Left lung (tissue), 10 donors: ENCODE data around the gene BCL11A. TPM values are rescaled to one million over a fixed set of nuclear protein-coding genes. Genes with fewer than 3 reads are reported as not detected.

Experiments
- ATAC-seq: fragments of 200-7000 bp; cut with Tn5 transposase; one replicate; pipeline ENCODE4 v1.9.1; 2020; ENCODE audit warnings: moderate library complexity
- DNase-seq, 4 donors: peaks; one replicate each; pipeline ENCODE4 v3.0.0-alpha.2; 2013 to 2020
- H3K27ac ChIP-seq, 2 donors: fragments of 200-600 bp; sonication (generic) in 1 of 2; one replicate each; pipeline versions ENCODE4 v1.5.0 to v1.8.0; 2020 to 2021
- H3K27me3 ChIP-seq, 2 donors: fragments of 200-600 bp; sonication (generic) in 1 of 2; one replicate each; pipeline versions ENCODE4 v1.5.0 to v1.8.0; 2020 to 2021
- H3K36me3 ChIP-seq, 2 donors: fragments of 200-600 bp; sonication (generic) in 1 of 2; one replicate each; pipeline versions ENCODE4 v1.5.0 to v1.8.0; 2020 to 2021
- H3K4me1 ChIP-seq, 2 donors: fragments of 200-600 bp; one replicate each; pipeline ENCODE4 v1.8.0; 2021
- H3K4me3 ChIP-seq, 2 donors: fragments of 200-600 bp; sonication (generic) in 1 of 2; one replicate each; pipeline versions ENCODE4 v1.5.0 to v1.8.0; 2020 to 2021; ENCODE audit warnings: mild to moderate bottlenecking in 1 of 2
- H3K9me3 ChIP-seq, 2 donors: fragments of 200-600 bp; sonication (generic) in 1 of 2; one replicate each; pipeline versions ENCODE4 v1.5.0 to v1.8.0; 2020 to 2021
- intact Hi-C, 2 donors: fragments of 100-400 bp; cut with DNase I; formaldehyde crosslinking; loops; one replicate each; pipeline versions ENCODE4 v1.11.2 to v1.14.2; 2022
- polyA plus RNA-seq, 6 donors: library from polyadenylated mRNA; unstranded; fragments of 120-200 nt; gene quantifications; one replicate each; pipeline ENCODE4 v1.2.1, GENCODE V29; 2013; ENCODE audit not compliant: insufficient read length in 6 of 6
- total RNA-seq, 2 donors: library from RNA; stranded (reverse); fragmentation: NEBNext Ultra II Directional; extraction: Animal tissue kit (Norgen Biotek cat#: 25700); gene quantifications; one replicate each; pipeline ENCODE4 v1.2.1, GENCODE V29; 2021
- TF ChIP-seq, protein P1 (sequence below), 2 donors: fragments of 200-600 bp; sonication (generic) in 1 of 2; IDR thresholded peaks; one replicate each; pipeline versions ENCODE4 v1.5.0 to v1.8.0; 2021; ENCODE audit warnings: antibody characterized with exemption in 2 of 2
- donor health status: DM: no; HTN: yes; CAD: no.
- donor health status: DM: no; HTN: no; CAD: no.

Gene BCL11A
- total and polyA plus RNA-seq, 8 donors: 4.0 to 33.5 (median 24.9) TPM

DNA sequence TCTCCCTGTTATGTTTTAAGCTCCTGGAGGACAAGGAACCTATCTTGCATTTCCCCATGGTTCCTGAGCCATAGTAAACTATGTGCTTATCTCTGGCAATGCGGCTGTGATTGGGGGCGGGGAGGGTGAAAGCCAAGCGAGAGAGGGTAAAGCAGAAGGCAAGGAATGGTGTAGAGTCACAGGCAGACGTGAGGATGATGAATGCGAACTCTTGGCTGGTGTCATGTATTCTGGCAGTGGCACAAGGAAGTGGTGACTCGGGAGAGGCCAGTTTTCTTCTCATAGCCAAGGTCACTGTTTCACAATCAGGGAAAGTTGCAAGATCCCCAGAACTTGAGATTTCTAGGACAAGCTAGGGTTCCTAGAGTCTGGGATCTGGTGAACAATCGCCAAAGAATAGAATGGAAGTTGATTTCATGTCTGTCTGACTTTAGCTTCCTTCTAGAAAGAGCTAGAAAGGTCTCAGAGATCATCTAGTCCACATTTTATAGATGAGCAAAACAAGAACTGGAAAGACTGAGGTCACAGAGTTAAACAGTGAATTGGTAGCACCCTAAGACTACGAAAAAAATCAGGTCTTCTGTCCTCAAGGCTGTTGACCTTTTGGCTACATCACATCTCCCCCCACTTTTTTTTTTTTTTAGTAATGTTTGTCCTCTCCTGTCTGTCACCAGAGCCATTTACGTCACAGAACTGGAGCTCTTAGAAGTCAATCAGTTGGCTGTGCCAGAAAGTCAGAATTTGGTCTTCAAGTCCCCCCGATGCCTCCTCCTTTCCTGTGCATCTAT is 137.0 kb downstream of the BCL11A start:
- DNase-seq (peak in 2 of 4 donors; percentile 21 to 42), ATAC-seq (peak; percentile 83)

DNA sequence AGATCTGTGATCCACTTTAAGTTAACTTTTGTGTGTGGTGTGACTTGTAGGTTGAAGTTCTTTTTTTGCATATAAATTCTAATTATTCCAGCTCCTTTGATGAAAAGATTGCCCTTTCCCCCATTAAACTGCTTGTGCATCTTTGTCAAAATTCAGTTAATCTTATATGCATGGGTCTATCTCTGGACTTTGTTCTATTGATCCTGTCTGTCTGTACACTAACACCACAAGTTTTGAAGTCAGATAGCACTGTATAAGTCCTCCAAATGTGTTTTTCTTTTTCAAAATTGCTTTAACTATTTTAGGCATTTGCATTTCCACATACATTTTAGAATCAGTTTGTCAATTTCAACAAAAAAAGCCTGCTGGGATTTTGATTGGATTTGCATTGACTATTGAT is 137.6 kb downstream of the BCL11A start:
- ATAC-seq: no peak
- intact Hi-C loops: no loop called here
- H3K27ac ChIP-seq: no peak overlapping the region

More for the DNA sequence above, 137.0 kb downstream of the BCL11A start:
- Histone ChIP-seq H3K9me3 (no peaks in the 10 kb centered on the region), H3K4me1 (peaks cover 0 to 11% of the 10 kb centered on the region in 2 donors), H3K27me3 (no peaks in the 10 kb centered on the region), H3K4me3 (no peak overlapping the region), H3K36me3 (no peaks in the 10 kb centered on the region), H3K27ac (no peak overlapping the region)
- intact Hi-C loops: no loop called here
- TF ChIP-seq, protein P1, sequence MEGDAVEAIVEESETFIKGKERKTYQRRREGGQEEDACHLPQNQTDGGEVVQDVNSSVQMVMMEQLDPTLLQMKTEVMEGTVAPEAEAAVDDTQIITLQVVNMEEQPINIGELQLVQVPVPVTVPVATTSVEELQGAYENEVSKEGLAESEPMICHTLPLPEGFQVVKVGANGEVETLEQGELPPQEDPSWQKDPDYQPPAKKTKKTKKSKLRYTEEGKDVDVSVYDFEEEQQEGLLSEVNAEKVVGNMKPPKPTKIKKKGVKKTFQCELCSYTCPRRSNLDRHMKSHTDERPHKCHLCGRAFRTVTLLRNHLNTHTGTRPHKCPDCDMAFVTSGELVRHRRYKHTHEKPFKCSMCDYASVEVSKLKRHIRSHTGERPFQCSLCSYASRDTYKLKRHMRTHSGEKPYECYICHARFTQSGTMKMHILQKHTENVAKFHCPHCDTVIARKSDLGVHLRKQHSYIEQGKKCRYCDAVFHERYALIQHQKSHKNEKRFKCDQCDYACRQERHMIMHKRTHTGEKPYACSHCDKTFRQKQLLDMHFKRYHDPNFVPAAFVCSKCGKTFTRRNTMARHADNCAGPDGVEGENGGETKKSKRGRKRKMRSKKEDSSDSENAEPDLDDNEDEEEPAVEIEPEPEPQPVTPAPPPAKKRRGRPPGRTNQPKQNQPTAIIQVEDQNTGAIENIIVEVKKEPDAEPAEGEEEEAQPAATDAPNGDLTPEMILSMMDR (IDR thresholded peaks at IDR 0.05): no peak

DNA sequence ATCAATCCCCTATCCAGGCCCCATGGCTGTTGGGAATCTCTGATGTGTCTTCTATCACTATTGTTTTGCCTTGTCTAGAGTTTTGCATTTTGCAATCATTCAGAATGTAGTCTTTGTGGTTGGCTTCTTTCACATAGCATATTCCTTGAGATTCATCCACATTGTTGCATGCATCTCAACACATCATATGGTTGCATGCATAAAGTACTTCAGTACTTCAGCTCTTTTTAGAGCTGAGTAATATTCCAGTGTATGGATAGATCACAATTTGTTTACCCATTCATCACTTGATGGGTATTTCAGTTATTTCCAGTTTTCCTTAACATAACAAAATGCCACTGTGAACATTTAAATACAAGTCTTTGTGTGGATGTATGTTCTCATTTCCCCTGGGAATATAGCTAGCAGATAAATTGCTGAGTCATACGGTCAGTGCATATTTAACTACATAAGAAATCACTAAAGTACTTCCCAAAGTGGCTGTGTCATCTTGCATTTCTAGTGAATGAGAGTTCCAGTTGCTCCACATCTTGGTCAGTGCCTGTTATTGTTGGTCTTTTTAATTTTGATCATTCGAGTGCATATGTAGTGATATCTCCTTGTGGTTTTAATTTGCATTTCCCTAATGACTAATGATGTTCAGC is 138.8 kb downstream of the BCL11A start:
- Histone ChIP-seq H3K36me3 (no peaks in the 10 kb centered on the region), H3K9me3 (no peaks in the 10 kb centered on the region), H3K27ac (no peak overlapping the region), H3K4me1 (peaks cover 0 to 11% of the 10 kb centered on the region in 2 donors), H3K27me3 (peaks cover 0 to 3% of the 10 kb centered on the region in 2 donors), H3K4me3 (no peak overlapping the region)
- intact Hi-C loops: no loop called here
- TF ChIP-seq, protein P1 (IDR thresholded peaks at IDR 0.05): no peak
- DNase-seq (no peak), ATAC-seq (no peak)

More for the DNA sequence above, 137.6 kb downstream of the BCL11A start:
- peaks cover 0 to 11% of the 10 kb centered on the region in 2 donors for H3K4me1 ChIP-seq
- no peaks in the 10 kb centered on the region for H3K36me3 ChIP-seq
- H3K9me3 ChIP-seq: no peaks in the 10 kb centered on the region
- no peak for DNase-seq
- H3K27me3 ChIP-seq: no peaks in the 10 kb centered on the region
- TF ChIP-seq, protein P1 (IDR thresholded peaks at IDR 0.05): no peak
- no peak overlapping the region for H3K4me3 ChIP-seq

DNA sequence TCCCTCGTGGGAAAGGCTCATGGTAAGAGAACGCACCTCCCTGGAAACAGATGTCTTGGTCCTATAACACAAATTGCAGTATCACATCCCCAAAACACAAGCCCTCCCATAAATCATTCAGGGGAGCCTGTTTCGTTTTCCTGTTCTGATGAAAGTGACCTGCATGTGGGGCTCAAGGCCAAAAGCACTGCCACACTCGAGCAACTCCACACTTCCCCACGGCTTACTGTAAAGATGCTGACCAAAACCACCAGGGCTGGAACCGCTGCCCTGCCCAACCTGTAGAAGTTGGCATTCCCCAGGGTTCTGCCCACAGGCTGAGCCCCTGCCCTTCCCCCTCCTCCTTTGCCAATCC is 139.7 kb downstream of the BCL11A start:
- TF ChIP-seq, protein P1 (IDR thresholded peaks at IDR 0.05): no peak
- no peak for DNase-seq
- intact Hi-C loops: no loop called here
- H3K9me3 ChIP-seq: no peaks in the 10 kb centered on the region
- H3K27ac ChIP-seq: no peak overlapping the region
- no peak for ATAC-seq
- H3K36me3 ChIP-seq: no peaks in the 10 kb centered on the region
- H3K4me1 ChIP-seq: peaks cover 0 to 11% of the 10 kb centered on the region in 2 donors
- H3K4me3 ChIP-seq: no peak overlapping the region
- H3K27me3 ChIP-seq: peaks cover 0 to 8% of the 10 kb centered on the region in 2 donors

DNA sequence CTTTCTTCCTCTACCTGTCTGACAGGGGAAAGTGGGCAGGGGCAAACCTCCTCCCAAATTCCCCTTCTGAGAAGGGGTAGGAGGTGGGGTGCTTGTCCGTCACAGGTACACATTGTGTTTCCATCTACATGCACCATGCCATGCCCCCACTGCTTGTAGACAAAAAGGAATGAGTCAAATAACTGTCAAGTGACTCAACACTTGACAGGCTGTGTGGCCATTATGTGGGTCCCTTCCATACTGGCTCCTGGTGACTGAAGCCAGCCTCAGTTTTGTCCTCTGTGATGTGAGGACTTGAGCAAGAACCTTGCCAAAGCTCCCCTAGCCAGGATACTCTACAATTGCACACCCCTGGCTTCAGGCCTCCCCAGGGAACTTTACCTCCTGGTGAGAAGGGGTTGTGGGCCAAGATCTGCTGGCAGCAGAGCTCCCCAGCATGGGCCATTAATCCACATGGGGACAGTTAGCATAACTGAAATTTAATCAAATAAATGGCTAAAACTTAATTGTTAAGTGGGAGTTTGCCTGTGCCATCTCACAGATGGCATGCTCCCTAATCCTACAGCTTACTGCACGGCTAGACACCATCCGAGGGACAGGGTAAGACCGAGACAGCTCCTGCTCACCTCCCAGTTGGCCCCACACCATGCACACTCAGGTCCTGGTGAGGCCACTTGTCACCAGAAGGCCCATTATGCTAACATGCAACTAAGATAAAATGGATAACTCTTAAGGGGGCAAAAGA is 140.2 kb downstream of the BCL11A start:
- Histone ChIP-seq H3K27me3 (peaks cover 0 to 8% of the 10 kb centered on the region in 2 donors), H3K9me3 (no peaks in the 10 kb centered on the region), H3K36me3 (no peaks in the 10 kb centered on the region), H3K4me3 (no peak overlapping the region), H3K4me1 (peaks cover 0 to 11% of the 10 kb centered on the region in 2 donors), H3K27ac (no peak overlapping the region)
- intact Hi-C loops: no loop called here
- TF ChIP-seq, protein P1 (IDR thresholded peaks at IDR 0.05): no peak
- ATAC-seq: no peak
- no peak for DNase-seq
